Measurements from ENCODE around the gene TES. TPM values are rescaled to one million over a fixed set of nuclear protein-coding genes. Genes with fewer than 3 reads are reported as not detected.
"Not testable (repeated sequence)": the region's sequence is repeated elsewhere in the genome, so short reads cannot be mapped to it uniquely, and the experiment has no call there.

The TES gene
- total and polyA plus RNA-seq, 2 donors = 159 to 207 TPM

- no peak for DNase-seq (ENCODE audit: extremely low spot score)
- no peaks in the 10 kb centered on the region for H3K36me3 ChIP-seq (ENCODE audit: insufficient read depth)
- no peak overlapping the region for H3K4me3 ChIP-seq (ENCODE audit: low read depth, low read length)
- no peaks in the 10 kb centered on the region for H3K4me1 ChIP-seq (ENCODE audit: insufficient read depth)
- H3K27ac ChIP-seq (ENCODE audit: low read depth) = no peak overlapping the region
Observed at GRCh38 chr7:116279217-116279616, 68.9 kb downstream of the TES start.

DNA sequence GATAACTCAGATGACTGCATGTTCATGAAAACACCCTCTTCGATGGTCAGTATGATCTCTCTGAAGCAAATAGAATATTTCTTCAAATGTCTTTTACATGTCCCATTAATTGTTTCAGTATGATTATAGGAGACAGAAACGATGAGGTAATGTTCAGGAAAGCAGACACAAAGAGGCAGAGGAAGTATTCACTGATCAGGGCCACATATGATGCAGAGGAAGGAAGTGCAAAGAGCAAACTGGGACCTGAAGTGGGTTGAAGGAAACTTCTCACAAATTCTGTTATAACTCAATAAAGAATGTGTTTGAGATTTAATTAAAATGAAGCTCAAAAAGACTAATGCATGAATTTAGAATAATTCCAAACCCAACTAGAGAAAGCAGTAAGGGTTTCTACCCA, 70.5 kb downstream of the TES start:
- H3K36me3 ChIP-seq (ENCODE audit: insufficient read depth) = no peaks in the 10 kb centered on the region
- 78% methylated on average over 2 of the region's 2 CpGs for WGBS
- H3K4me1 ChIP-seq (ENCODE audit: insufficient read depth) = no peaks in the 10 kb centered on the region
- DNase-seq (ENCODE audit: extremely low spot score) = no peak
- H3K27ac ChIP-seq (ENCODE audit: low read depth) = no peak overlapping the region
- H3K4me3 ChIP-seq (ENCODE audit: low read depth, low read length) = no peak overlapping the region

- H3K4me3 ChIP-seq (ENCODE audit: low read depth, low read length) = no peak overlapping the region
- H3K27ac ChIP-seq (ENCODE audit: low read depth) = no peak overlapping the region
- H3K36me3 ChIP-seq (ENCODE audit: insufficient read depth) = no peaks in the 10 kb centered on the region
- no peak for DNase-seq (ENCODE audit: extremely low spot score)
- no peaks in the 10 kb centered on the region for H3K4me1 ChIP-seq (ENCODE audit: insufficient read depth)
- WGBS = 92% methylated on average over 3 of the region's 3 CpGs
Observed at GRCh38 chr7:116283595-116284204, 73.4 kb downstream of the TES start.

GRCh38 chr7:116284390-116284789, 74.1 kb downstream of the TES start:
- WGBS = 83% methylated on average over 3 of the region's 3 CpGs
- no peak for DNase-seq (ENCODE audit: extremely low spot score)

DNA sequence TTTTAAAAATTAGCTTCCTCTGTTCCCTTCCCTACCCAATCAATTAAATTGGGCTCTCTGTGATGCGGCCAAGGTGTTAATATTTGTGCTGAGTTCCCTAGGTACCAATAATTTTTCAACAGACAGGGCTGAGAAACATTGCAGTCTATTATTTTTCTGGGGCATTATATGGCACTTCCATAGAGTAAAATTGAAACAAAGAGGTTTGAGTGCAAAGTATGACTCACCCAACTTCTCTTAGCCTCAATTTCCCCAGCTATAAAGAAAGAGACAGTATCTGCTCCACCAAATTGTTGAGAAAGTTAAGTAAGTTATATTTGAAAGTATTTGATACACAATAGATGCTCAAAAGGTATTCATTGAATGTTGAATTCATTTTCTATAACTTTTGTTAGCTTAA, 74.9 kb downstream of the TES start:
- 96% methylated on average over 1 of the region's 1 CpG for WGBS
- no peak overlapping the region for H3K4me3 ChIP-seq (ENCODE audit: low read depth, low read length)
- H3K36me3 ChIP-seq (ENCODE audit: insufficient read depth) = no peaks in the 10 kb centered on the region
- H3K4me1 ChIP-seq (ENCODE audit: insufficient read depth) = no peaks in the 10 kb centered on the region
- no peak for DNase-seq (ENCODE audit: extremely low spot score)
- no peak overlapping the region for H3K27ac ChIP-seq (ENCODE audit: low read depth)

More at GRCh38 chr7:116284390-116284789, 74.1 kb downstream of the TES start:
- H3K36me3 ChIP-seq (ENCODE audit: insufficient read depth) = no peaks in the 10 kb centered on the region
- no peaks in the 10 kb centered on the region for H3K4me1 ChIP-seq (ENCODE audit: insufficient read depth)
- H3K27ac ChIP-seq (ENCODE audit: low read depth) = no peak overlapping the region
- no peak overlapping the region for H3K4me3 ChIP-seq (ENCODE audit: low read depth, low read length)

DNA sequence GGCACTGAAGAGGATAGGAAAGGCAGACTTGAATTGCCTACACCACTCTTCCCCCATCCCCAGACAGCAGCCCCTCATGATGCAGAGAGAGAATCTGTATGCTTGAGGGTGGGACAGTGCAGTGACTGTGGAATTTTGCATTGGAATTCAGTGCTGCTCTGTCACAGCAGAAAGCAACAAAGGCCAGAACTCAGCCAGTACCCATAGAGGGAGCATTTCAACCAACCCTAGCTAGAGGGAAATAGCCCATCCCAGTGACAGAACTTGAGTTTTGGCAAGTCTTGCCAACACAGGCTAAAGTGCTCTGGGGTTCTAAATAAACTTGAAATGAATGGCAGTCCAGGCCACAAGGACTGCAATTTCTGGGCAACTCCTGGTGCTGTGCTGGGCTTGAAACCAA, 80.4 kb downstream of the TES start:
- Histone ChIP-seq H3K4me3 (ENCODE audit: low read depth, low read length) (no peak overlapping the region), H3K27ac (ENCODE audit: low read depth) (no peak overlapping the region), H3K4me1 (ENCODE audit: insufficient read depth) (no peaks in the 10 kb centered on the region)

GRCh38 chr7:116291937-116292336, 81.6 kb downstream of the TES start:
- no peak overlapping the region for H3K4me3 ChIP-seq (ENCODE audit: low read depth, low read length)
- no peak overlapping the region for H3K27ac ChIP-seq (ENCODE audit: low read depth)
- DNase-seq (ENCODE audit: extremely low spot score) = no peak
- H3K36me3 ChIP-seq (ENCODE audit: insufficient read depth) = no peaks in the 10 kb centered on the region
- WGBS = 96% methylated on average over 1 of the region's 1 CpG
- H3K4me1 ChIP-seq (ENCODE audit: insufficient read depth) = no peaks in the 10 kb centered on the region

More for the DNA sequence above, 80.4 kb downstream of the TES start:
- no peaks in the 10 kb centered on the region for H3K36me3 ChIP-seq (ENCODE audit: insufficient read depth)
- DNase-seq (ENCODE audit: extremely low spot score) = no peak

DNA sequence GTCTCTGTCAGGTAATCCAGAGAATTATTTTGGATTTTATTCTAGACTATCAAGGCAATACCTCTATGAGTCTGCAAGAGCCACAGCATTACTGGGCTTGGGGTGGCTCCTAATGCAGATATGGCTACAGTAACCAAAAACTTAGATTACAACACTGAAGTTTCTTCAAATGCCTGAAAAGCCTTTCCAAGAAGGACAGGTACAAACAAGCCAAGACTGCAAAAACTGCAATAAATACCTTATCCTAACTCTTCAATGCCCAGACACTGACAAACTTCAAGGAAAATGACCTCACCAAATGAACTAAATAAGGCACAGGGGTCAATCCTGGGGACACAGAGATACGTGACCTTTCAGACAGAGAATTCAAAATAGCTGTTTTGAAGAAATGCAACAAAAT, 82.0 kb downstream of the TES start:
- Histone ChIP-seq H3K4me3 (ENCODE audit: low read depth, low read length) (no peak overlapping the region), H3K4me1 (ENCODE audit: insufficient read depth) (no peaks in the 10 kb centered on the region), H3K27ac (ENCODE audit: low read depth) (no peak overlapping the region), H3K36me3 (ENCODE audit: insufficient read depth) (no peaks in the 10 kb centered on the region)
- 95% methylated on average over 1 of the region's 1 CpG for WGBS
- DNase-seq (ENCODE audit: extremely low spot score) = no peak

- no peak overlapping the region for H3K4me3 ChIP-seq (ENCODE audit: low read depth, low read length)
- no peaks in the 10 kb centered on the region for H3K36me3 ChIP-seq (ENCODE audit: insufficient read depth)
- WGBS = 84% methylated on average over 1 of the region's 1 CpG
- DNase-seq (ENCODE audit: extremely low spot score) = no peak
- H3K4me1 ChIP-seq (ENCODE audit: insufficient read depth) = no peaks in the 10 kb centered on the region
- no peak overlapping the region for H3K27ac ChIP-seq (ENCODE audit: low read depth)
Observed at GRCh38 chr7:116293139-116293538, 82.8 kb downstream of the TES start.

DNA sequence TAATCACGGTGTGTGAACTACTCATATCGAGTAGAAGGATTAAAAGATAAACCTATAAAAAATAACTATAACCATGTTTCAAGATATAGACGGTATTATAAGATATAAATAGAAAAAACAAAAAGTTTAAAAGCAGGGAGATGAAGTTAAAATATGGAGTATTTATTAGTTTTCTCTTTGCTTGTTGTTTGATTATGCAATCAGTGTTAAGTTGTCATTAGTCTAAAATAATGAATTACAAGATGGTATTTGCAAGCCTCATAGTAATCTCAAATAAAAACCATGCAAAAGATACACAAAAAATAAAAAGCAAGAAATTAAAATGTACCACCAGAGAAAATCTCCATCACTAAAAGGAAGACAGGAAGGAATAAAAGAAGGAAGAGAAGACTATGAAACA, 83.3 kb downstream of the TES start:
- H3K4me1 ChIP-seq (ENCODE audit: insufficient read depth) = no peaks in the 10 kb centered on the region
- no peaks in the 10 kb centered on the region for H3K36me3 ChIP-seq (ENCODE audit: insufficient read depth)
- DNase-seq (ENCODE audit: extremely low spot score) = no peak
- WGBS = 86% methylated on average over 3 of the region's 3 CpGs
- H3K27ac ChIP-seq (ENCODE audit: low read depth) = no peak overlapping the region
- no peak overlapping the region for H3K4me3 ChIP-seq (ENCODE audit: low read depth, low read length)

GRCh38 chr7:116295903-116296302, 85.6 kb downstream of the TES start:
- DNase-seq (ENCODE audit: extremely low spot score); H3K27ac ChIP-seq (ENCODE audit: low read depth); H3K4me3 ChIP-seq (ENCODE audit: low read depth, low read length); H3K36me3 ChIP-seq (ENCODE audit: insufficient read depth); H3K4me1 ChIP-seq (ENCODE audit: insufficient read depth): not testable (repeated sequence)

- H3K4me3 ChIP-seq (ENCODE audit: low read depth, low read length) = no peak overlapping the region
- no peaks in the 10 kb centered on the region for H3K36me3 ChIP-seq (ENCODE audit: insufficient read depth)
- no peak for DNase-seq (ENCODE audit: extremely low spot score)
- no peak overlapping the region for H3K27ac ChIP-seq (ENCODE audit: low read depth)
- no peaks in the 10 kb centered on the region for H3K4me1 ChIP-seq (ENCODE audit: insufficient read depth)
- 94% methylated on average over 1 of the region's 1 CpG for WGBS
Observed at GRCh38 chr7:116298055-116298454, 87.7 kb downstream of the TES start.

DNA sequence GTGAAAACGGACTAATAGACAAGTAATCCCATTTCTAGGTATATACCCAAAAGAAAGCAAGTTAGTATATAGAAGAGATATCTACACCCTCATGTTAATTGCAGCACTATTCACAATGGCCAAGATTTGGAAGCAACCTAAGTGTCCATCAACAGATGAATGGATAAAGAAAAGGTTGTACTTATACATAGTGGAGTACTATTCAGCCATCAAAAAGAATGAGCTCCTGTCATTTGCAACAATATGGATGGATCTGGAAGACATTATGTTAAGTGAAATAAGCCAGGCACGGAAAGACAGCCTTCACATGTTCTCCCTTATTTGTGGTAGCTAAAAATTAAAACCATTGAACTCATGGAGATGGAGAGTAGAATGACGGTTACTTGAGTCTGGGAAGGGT, 88.2 kb downstream of the TES start:
- no peak overlapping the region for H3K27ac ChIP-seq (ENCODE audit: low read depth)
- no peak for DNase-seq (ENCODE audit: extremely low spot score)
- H3K4me1 ChIP-seq (ENCODE audit: insufficient read depth) = no peaks in the 10 kb centered on the region
- 97% methylated on average over 3 of the region's 3 CpGs for WGBS
- H3K4me3 ChIP-seq (ENCODE audit: low read depth, low read length) = no peak overlapping the region
- no peaks in the 10 kb centered on the region for H3K36me3 ChIP-seq (ENCODE audit: insufficient read depth)

- Histone ChIP-seq H3K4me1 (ENCODE audit: insufficient read depth) (no peaks in the 10 kb centered on the region), H3K36me3 (ENCODE audit: insufficient read depth) (no peaks in the 10 kb centered on the region), H3K27ac (ENCODE audit: low read depth) (no peak overlapping the region), H3K4me3 (ENCODE audit: low read depth, low read length) (no peak overlapping the region)
- DNase-seq (ENCODE audit: extremely low spot score) = no peak
- 60% methylated on average over 5 of the region's 5 CpGs for WGBS
Observed at GRCh38 chr7:116305485-116306408, 95.4 kb downstream of the TES start.
